ENCODE measurements around the gene GGA2. TPM values are rescaled to one million over a fixed set of nuclear protein-coding genes. Genes with fewer than 3 reads are reported as not detected.
"Not testable (repeated sequence)": the region's sequence is repeated elsewhere in the genome, so short reads cannot be mapped to it uniquely, and the experiment has no call there.

The GGA2 gene
- total and polyA plus RNA-seq, 3 donors from 2014 or later: 47.2 to 71.9 (median 60.6) TPM

- DNase-seq: no peak
- H3K27ac ChIP-seq: no peak overlapping the region
- 83 to 84% methylated on average over 4 of the region's 4 CpGs for WGBS, 2 donors
- no peaks in the 10 kb centered on the region for H3K36me3 ChIP-seq (ENCODE audit: low read depth, missing control alignments)
- peaks cover 6% of the 10 kb centered on the region for H3K4me1 ChIP-seq
- no peak for TF ChIP-seq CTCF (IDR thresholded peaks at IDR 0.05)
- no peak for TF ChIP-seq POLR2A (IDR thresholded peaks at IDR 0.05)
- no peak overlapping the region for H3K4me3 ChIP-seq
- no peaks in the 10 kb centered on the region for H3K9me3 ChIP-seq
- intact Hi-C loops (cut with DNase I; ENCODE audit: low total_unique reads): no loop called here
- no peaks in the 10 kb centered on the region for H3K27me3 ChIP-seq
Measured at GRCh38 chr16:23448392-23448791, 61.9 kb downstream of the GGA2 start.

- H3K36me3 ChIP-seq (ENCODE audit: low read depth, missing control alignments); H3K4me1 ChIP-seq; H3K27ac ChIP-seq; H3K4me3 ChIP-seq; H3K27me3 ChIP-seq; H3K9me3 ChIP-seq; DNase-seq: not testable (repeated sequence)
- intact Hi-C loops (cut with DNase I; ENCODE audit: low total_unique reads): loop anchor here (10.0 kb wide), 1 partner anchor 253 kb away; the partner anchor contains the start of gene SCNN1G
- WGBS, 2 donors: 94 to 95% methylated on average over 7 of the region's 7 CpGs
Measured at GRCh38 chr16:23437542-23437941, 72.8 kb downstream of the GGA2 start.

- no peaks in the 10 kb centered on the region for H3K4me1 ChIP-seq
- TF ChIP-seq CTCF (IDR thresholded peaks at IDR 0.05): no peak
- no peak for TF ChIP-seq POLR2A (IDR thresholded peaks at IDR 0.05)
- no peak overlapping the region for H3K4me3 ChIP-seq
- H3K36me3 ChIP-seq (ENCODE audit: low read depth, missing control alignments): no peaks in the 10 kb centered on the region
- no peak overlapping the region for H3K27ac ChIP-seq
- no peaks in the 10 kb centered on the region for H3K27me3 ChIP-seq
- no peaks in the 10 kb centered on the region for H3K9me3 ChIP-seq
- 90 to 97% methylated on average over 4 of the region's 4 CpGs for WGBS, 2 donors
- no peak for DNase-seq
- intact Hi-C loops (cut with DNase I; ENCODE audit: low total_unique reads): loop anchor here (10.0 kb wide), 1 partner anchor 252 kb away; the partner anchor contains the start of gene SCNN1G
Measured at GRCh38 chr16:23436951-23437350, 73.3 kb downstream of the GGA2 start.

GRCh38 chr16:23435500-23435899 lies 74.8 kb downstream of the GGA2 start:
- no peak overlapping the region for H3K4me3 ChIP-seq
- no peaks in the 10 kb centered on the region for H3K9me3 ChIP-seq
- no peaks in the 10 kb centered on the region for H3K4me1 ChIP-seq
- WGBS, 2 donors: 62 to 69% methylated on average over 6 of the region's 6 CpGs
- no peak for TF ChIP-seq POLR2A (IDR thresholded peaks at IDR 0.05)
- TF ChIP-seq CTCF (IDR thresholded peaks at IDR 0.05): peak; percentile 44 to 72 (median 62)
- peak; percentile 65 for DNase-seq
- H3K27me3 ChIP-seq: no peaks in the 10 kb centered on the region
- H3K36me3 ChIP-seq (ENCODE audit: low read depth, missing control alignments): no peaks in the 10 kb centered on the region
- intact Hi-C loops (cut with DNase I; ENCODE audit: low total_unique reads): loop anchor here (10.0 kb wide), 1 partner anchor 251 kb away; the partner anchor contains the start of gene SCNN1G
- no peak overlapping the region for H3K27ac ChIP-seq

GRCh38 chr16:23434380-23434779 lies 75.9 kb downstream of the GGA2 start:
- TF ChIP-seq POLR2A (IDR thresholded peaks at IDR 0.05) (no peak), CTCF (IDR thresholded peaks at IDR 0.05) (peak; percentile 69 to 89 (median 82))
- intact Hi-C loops (cut with DNase I; ENCODE audit: low total_unique reads): loop anchor here (10.0 kb wide), 1 partner anchor 250 kb away; the partner anchor contains the start of gene SCNN1G
- no peaks in the 10 kb centered on the region for H3K27me3 ChIP-seq
- H3K4me3 ChIP-seq: no peak overlapping the region
- H3K27ac ChIP-seq: no peak overlapping the region
- no peaks in the 10 kb centered on the region for H3K36me3 ChIP-seq (ENCODE audit: low read depth, missing control alignments)
- no peaks in the 10 kb centered on the region for H3K9me3 ChIP-seq
- 29 to 46% methylated on average over 6 of the region's 6 CpGs for WGBS, 2 donors
- H3K4me1 ChIP-seq: no peaks in the 10 kb centered on the region
- DNase-seq: no peak
